ENCODE measurements around the gene MAP3K4. TPM values are rescaled to one million over a fixed set of nuclear protein-coding genes. Genes with fewer than 3 reads are reported as not detected.

The MAP3K4 gene
- total RNA-seq, 1 experiment from 2014 or later, result 54.3 TPM

GRCh38 chr6:160971171-160971570 is 20.4 kb upstream of the MAP3K4 start:
- Histone ChIP-seq H3K14ac (ENCODE audit: insufficient read depth, low read length) (no peak overlapping the region), H3K4me1 (ENCODE audit: insufficient read depth, low read length) (0 out of 2 replicates have a peak, but pooled peaks cover 5% of the 10 kb centered on the region), H2AK5ac (ENCODE audit: insufficient read length, low read length) (no peak overlapping the region), H3K56ac (ENCODE audit: insufficient read length, low read depth, low read length) (no peak overlapping the region), H3K23me2 (ENCODE audit: insufficient read length, low read depth, low read length, poor library complexity, severe bottlenecking) (no peaks in the 10 kb centered on the region), H3T11ph (ENCODE audit: low read length) (no peak overlapping the region), H3K23ac (ENCODE audit: insufficient read length, low read depth, low read length) (no peak overlapping the region), H4K8ac (replicated peaks; ENCODE audit: insufficient read length, low read depth, low read length) (no peak overlapping the region), H4K91ac (ENCODE audit: insufficient read length, low read depth, low read length) (no peak overlapping the region), H2BK120ac (ENCODE audit: low read depth, low read length, poor library complexity, severe bottlenecking) (no peak overlapping the region), H3K4me2 (ENCODE audit: insufficient read depth, insufficient read length, low read length) (no peak overlapping the region), H3K79me2 (ENCODE audit: insufficient read depth, low read length) (no peaks in the 10 kb centered on the region), H2BK5ac (ENCODE audit: insufficient read length, low read length) (no peak overlapping the region), H2AFZ (ENCODE audit: low read length) (no peak overlapping the region), H3K9ac (ENCODE audit: extremely low read depth, insufficient read length, low read length) (no peak overlapping the region), H3K79me1 (ENCODE audit: insufficient read depth, low read depth, low read length, poor library complexity, severe bottlenecking) (no peaks in the 10 kb centered on the region), H3K27me3 (ENCODE audit: insufficient read depth, low read length) (no peaks in the 10 kb centered on the region), H4K5ac (ENCODE audit: insufficient read length, low read depth, low read length) (no peak overlapping the region), H2BK20ac (ENCODE audit: low read depth, low read length, poor library complexity, severe bottlenecking) (no peak overlapping the region), H2BK12ac (ENCODE audit: insufficient read length, low read depth, low read length) (no peak overlapping the region), H4K20me1 (ENCODE audit: control insufficient read depth, insufficient read depth, insufficient read length) (no peaks in the 10 kb centered on the region), H2BK15ac (ENCODE audit: low read depth, low read length) (no peak overlapping the region), H3K4ac (ENCODE audit: low read depth, low read length) (no peak overlapping the region), H3K18ac (ENCODE audit: insufficient read length, low read depth, low read length) (no peak overlapping the region), H3K27ac (ENCODE audit: insufficient read length, low read depth, low read length) (no peak overlapping the region), H3K9me3 (ENCODE audit: control insufficient read depth, low read depth, low read length) (no peaks in the 10 kb centered on the region)
- Mint-ChIP-seq H3K4me1 (peaks cover 23 to 28% of the 10 kb centered on the region in 2 experiments), H3K9me3 (peaks cover under 1 to 4% of the 10 kb centered on the region in 2 experiments; a peak in 4 of 5 replicates), H3K27me3 (ENCODE audit: low read depth) (no peaks in the 10 kb centered on the region), H3K36me3 (ENCODE audit: insufficient read depth in 1 of 3, low read depth in 3 of 3) (peaks cover 0 to 2% (median 0%) of the 10 kb centered on the region in 3 experiments; a peak in 3 of 7 replicates), H3K4me3 (no peak overlapping the region), H3K27ac (no peak overlapping the region)
- WGBS (ENCODE audit: extremely low coverage, insufficient read length, low lambda C conversion rate), result no CpG with 5 or more reads among the region's 1 CpG
- DNase-seq, result no peak
- no peak for TF ChIP-seq CTCF (conservative IDR thresholded peaks at IDR 0.05)
